ENCODE data around the gene SH3RF3.

The SH3RF3 gene

GRCh38 chr2:109370399-109371035, 241.5 kb downstream of the SH3RF3 start:
- DNase-seq: no peak

DNA sequence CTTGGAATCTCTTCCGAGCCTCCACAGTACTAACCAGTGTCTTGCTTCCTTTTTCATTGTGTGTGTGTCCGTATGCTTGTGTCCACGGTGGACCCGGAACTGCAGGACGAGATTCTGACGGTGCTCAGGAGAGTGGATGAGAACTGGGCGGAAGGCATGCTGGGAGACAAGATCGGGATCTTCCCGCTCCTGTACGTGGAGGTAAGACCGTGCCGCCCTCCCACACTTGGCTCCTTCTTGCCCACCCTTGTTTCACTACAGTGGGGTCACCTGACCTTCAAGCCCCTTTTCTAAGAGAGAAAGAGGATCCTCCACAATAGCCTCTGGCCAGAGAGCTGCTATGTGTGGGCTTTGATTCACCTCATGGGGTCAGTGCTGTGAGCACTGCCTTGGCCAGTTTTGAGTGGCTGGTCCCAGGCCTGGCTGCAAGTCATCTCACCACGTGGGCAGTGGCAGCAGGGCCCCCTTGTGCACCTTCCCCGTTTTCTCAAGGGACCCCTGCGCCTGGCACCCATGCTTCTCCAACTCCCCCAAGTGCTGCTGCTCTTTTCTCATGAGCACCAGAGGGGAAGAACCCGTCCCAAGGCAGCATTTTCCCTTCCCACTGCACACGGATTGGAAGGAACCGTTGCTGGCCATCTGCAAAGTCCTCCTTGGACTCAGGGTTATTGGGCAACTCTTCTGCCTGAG, 242.6 kb downstream of the SH3RF3 start:
- no peak for DNase-seq

- no peak for DNase-seq
Measured at GRCh38 chr2:109372171-109372568, 243.2 kb downstream of the SH3RF3 start.

DNA sequence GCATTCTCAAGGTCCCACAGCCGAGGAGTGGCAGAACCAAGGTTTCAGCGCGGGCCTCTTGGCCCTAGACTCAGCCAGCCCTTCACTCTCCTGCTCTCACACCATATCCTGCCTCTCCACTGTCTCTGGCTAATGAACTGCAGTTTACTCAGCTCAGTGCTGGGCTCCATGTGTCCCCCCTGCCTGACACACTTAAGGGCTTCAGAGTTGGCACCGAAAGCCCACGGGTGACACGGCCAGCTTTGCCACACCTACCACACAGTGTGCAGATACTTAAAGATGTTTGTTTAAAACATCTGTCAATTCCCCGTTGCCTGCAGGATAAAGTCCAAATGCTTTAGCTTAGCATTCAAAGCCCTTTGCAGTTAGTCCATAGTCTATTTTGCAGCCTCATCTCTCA, 243.6 kb downstream of the SH3RF3 start:
- DNase-seq: no peak

- DNase-seq: no peak
Measured at GRCh38 chr2:109373791-109374547, 245.0 kb downstream of the SH3RF3 start.

- no peak for DNase-seq
Measured at GRCh38 chr2:109374548-109375130, 245.6 kb downstream of the SH3RF3 start.

GRCh38 chr2:109375131-109375561, 246.1 kb downstream of the SH3RF3 start:
- no peak for DNase-seq

- DNase-seq: no peak
Measured at GRCh38 chr2:109375656-109376055, 246.7 kb downstream of the SH3RF3 start.

GRCh38 chr2:109376115-109376514, 247.1 kb downstream of the SH3RF3 start:
- DNase-seq: no peak

DNA sequence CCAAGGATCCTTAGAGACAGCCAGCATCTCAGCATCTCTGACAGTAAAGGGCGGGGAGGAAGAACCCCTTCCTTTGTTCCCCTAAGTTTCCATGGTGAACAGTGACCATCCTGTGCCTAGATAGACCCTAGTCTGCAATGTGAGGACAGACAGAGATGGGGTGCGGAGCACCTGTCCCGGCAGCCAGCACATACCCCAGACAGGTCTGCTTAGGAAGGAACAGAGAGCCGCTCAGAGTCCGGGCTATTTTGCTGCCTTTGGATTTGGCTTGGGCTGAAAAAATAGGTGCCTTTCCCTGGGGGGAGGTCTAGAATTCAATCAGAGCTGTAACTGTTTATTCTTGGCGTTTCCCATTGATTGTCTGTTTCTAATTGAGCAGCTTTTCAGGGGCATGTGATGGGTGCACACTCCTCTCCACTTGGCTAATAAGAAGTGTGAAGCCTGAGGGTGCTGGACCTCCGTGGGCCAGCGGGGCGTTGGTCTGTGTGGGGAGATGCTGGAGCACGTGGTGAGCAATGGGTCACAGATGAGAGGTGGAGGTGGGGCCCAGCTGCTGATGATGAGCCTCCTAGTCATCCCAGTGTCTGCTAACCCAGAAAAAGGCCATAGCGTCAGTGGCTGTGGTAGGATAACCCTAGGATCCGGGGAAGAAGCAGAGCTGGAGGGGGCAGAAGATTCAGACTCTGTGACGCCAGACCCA, 247.9 kb downstream of the SH3RF3 start:
- no peak for DNase-seq

GRCh38 chr2:109377976-109378375, 249.0 kb downstream of the SH3RF3 start:
- no peak for DNase-seq

DNA sequence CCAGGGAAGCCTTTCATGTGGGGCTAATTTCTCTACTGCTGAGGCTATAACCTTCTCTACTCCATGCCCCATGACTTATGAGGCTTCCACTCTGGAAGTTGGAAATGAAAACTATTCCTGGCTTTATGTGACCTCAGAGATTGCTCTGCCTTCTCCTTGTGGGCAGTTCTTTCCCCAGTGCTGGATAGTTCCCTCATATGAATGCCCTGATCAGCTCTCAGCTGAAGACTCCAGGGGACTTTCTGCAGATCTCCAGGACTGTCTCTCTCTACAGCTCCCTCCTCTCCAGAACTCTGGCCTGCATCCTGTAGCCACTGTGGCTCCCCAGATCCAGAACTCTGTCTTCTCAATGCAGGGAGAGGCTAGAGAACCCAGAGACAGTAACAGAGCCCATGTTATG, 249.7 kb downstream of the SH3RF3 start:
- no peak for DNase-seq

- no peak for DNase-seq
Measured at GRCh38 chr2:109379507-109379906, 250.5 kb downstream of the SH3RF3 start.

GRCh38 chr2:109380502-109381326, 251.7 kb downstream of the SH3RF3 start:
- no peak for DNase-seq

DNA sequence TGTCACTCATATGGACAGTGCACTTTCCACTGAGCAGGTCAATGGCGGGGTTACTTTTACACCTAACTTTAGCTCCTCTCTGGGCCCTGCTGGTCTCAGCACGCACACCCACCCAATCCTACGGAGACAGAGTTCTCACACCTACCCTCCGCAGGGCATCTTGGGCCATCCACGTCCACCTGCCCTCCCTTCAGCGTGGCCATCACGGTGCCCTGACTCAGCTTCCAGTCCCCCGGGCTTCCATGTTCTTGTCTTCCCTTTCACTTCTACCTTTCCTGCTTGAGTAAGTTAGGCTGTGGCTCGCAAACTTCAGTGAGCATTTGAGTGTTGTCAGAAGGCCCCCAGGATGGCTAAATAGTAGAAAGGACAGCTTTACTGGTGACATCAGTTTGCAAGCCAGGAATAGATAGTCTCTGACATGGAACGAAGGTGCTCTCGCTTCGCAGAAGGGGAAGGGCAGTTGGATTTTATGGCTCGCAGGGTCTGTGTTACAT, 252.4 kb downstream of the SH3RF3 start:
- no peak for DNase-seq

- no peak for DNase-seq
Measured at GRCh38 chr2:109382226-109382895, 253.4 kb downstream of the SH3RF3 start.

GRCh38 chr2:109382951-109383350, 253.9 kb downstream of the SH3RF3 start:
- no peak for DNase-seq

GRCh38 chr2:109383505-109384307, 254.7 kb downstream of the SH3RF3 start:
- no peak for DNase-seq

DNA sequence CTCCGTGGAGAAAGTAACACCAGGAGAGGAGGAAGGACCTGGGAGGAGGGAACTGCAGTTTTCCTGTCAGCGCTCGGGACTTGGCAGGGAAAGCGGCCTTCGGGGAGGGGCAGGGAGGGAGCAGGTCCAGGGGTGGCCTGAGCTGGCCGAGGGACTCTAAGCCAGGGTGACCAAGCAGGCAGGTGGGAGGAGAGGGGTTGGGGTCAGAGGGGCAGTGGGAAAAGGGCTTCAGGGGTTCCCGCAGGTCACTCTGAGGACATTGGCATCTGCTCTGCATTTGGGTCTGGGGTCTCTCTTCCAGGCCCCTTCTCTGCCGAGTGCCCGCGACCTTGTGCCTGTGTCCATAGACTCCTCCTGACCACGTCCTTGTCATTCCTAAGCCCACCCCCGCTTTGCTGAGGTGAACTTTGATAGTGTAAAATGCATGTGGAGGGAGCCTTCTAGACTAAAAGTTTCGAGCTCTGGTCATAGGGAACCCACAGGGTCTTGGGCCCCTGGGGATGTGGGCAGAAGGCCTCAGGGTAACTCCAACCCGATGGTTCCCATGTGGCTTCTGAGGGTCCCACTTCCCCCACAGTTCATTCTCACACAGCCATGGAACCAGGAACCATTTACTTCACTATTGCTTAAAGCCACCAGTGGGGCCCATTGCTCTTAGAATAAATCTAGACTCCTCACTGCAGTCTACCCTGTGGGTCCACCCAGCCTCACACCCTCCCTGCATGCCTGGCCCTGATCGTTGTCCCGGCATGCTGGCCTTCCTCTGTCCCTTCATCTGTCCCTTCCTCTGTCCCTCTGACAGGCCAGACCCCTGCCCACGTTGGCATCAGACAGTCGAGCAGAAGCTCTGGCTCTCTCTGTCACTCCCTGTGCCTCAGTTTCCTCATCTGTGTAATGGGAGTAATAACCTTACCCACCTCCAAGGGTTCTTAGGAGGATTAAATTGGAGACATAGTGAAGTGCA, 255.6 kb downstream of the SH3RF3 start:
- no peak for DNase-seq

Data from activated CD4-positive, alpha-beta T cell treated with anti-CD3 and anti-CD28 coated beads, Interleukin-2, amount 50 U/mL, for 4 hours (primary cell).